H1 (cell line): ENCODE data around the gene NPAT. TPM values are rescaled to one million over a fixed set of nuclear protein-coding genes. Genes with fewer than 3 reads are reported as not detected.
"Not testable (repeated sequence)": the region's sequence is repeated elsewhere in the genome, so short reads cannot be mapped to it uniquely, and the experiment has no call there.

Experiments
- CTCF ChIA-PET: fragments of 300-600 bp; sonication (Branson Sonifier 250); formaldehyde crosslinking; loops from one replicate; lab custom pipeline; 2021; ENCODE audit not compliant: partially characterized antibody; lab: Charles Lee
- POLR2A ChIA-PET: fragments of 300-600 bp; sonication (Branson Sonifier 250); formaldehyde crosslinking; loops from one replicate; lab custom pipeline; 2021; ENCODE audit warnings: inconsistent platforms; ENCODE audit not compliant: partially characterized antibody; lab: Charles Lee
- DNase-seq, 2 experiments: peaks; one replicate each; pipeline versions ENCODE4 v3.0.0 to v3.0.0-alpha.2; 2010 to 2022; ENCODE audit warnings: low spot score in 2 of 2, low read depth in 1 of 2, mixed read lengths in 1 of 2
- FAIRE-seq: peaks from 2 replicates; lab custom pipeline; 2011; peaks lifted over from hg19 to GRCh38; lab: Jason Lieb, UNC
- H2AFZ ChIP-seq: 2 replicates; pipeline ENCODE4 v1.8.1; 2012; ENCODE audit warnings: low read length, inconsistent platforms
- H2AK5ac ChIP-seq: 2 replicates; pipeline ENCODE4 v1.6.1; 2013; ENCODE audit warnings: low read depth, low read length
- H2BK120ac ChIP-seq: replicated peaks from 2 replicates; pipeline ENCODE3; 2013; ENCODE audit warnings: low read depth, low read length, inconsistent platforms
- H2BK12ac ChIP-seq: 2 replicates; pipeline ENCODE4 v1.6.1; 2013; ENCODE audit warnings: low read depth, low read length
- H2BK15ac ChIP-seq: 2 replicates; pipeline ENCODE4 v1.6.1; 2013; ENCODE audit warnings: low read length
- H2BK20ac ChIP-seq: 2 replicates; pipeline ENCODE4 v1.6.1; 2013; ENCODE audit warnings: low read length
- H2BK5ac ChIP-seq: 2 replicates; pipeline ENCODE4 v1.6.1; 2013; ENCODE audit warnings: low read depth, low read length
- H3K14ac ChIP-seq: 2 replicates; pipeline ENCODE4 v1.6.1; 2013; ENCODE audit warnings: inconsistent platforms; ENCODE audit not compliant: insufficient read length
- H3K18ac ChIP-seq: 2 replicates; pipeline ENCODE4 v1.6.1; 2013; ENCODE audit warnings: low read length; ENCODE audit errors: extremely low read depth
- H3K23ac ChIP-seq: 2 replicates; pipeline ENCODE4 v1.6.1; 2013; ENCODE audit warnings: inconsistent platforms; ENCODE audit not compliant: insufficient read length
- H3K23me2 ChIP-seq: 2 replicates; pipeline ENCODE4 v1.6.1; 2013; ENCODE audit warnings: low read depth, low read length
- H3K27ac ChIP-seq: 2 replicates; pipeline ENCODE4 v1.6.1; 2011; ENCODE audit warnings: low read depth, low read length, inconsistent platforms
- H3K27me3 ChIP-seq, 4 experiments: replicated peaks in 1 of 4; 1 replicate in 1 of 4; 2 replicates in 3 of 4; pipeline versions ENCODE4 v1.6.1 to v1.8.1; 2011 to 2013; ENCODE audit warnings: low read length in 3 of 4, mild to moderate bottlenecking in 3 of 4, inconsistent platforms in 2 of 4, mixed read lengths in 2 of 4, moderate library complexity in 1 of 4; ENCODE audit not compliant: control insufficient read depth in 3 of 4, insufficient read depth in 3 of 4; ENCODE audit errors: extremely low read depth in 1 of 4
- H3K36me3 ChIP-seq, 4 experiments: 2 replicates each; pipeline versions ENCODE4 v1.6.1 to v1.8.1; 2011 to 2013; ENCODE audit warnings: mild to moderate bottlenecking in 4 of 4, low read length in 3 of 4, moderate library complexity in 2 of 4, control low read depth in 1 of 4, inconsistent platforms in 1 of 4; ENCODE audit not compliant: insufficient read depth in 4 of 4, control insufficient read depth in 2 of 4
- H3K4ac ChIP-seq: replicated peaks from 2 replicates; pipeline ENCODE3; 2013; ENCODE audit warnings: low read length, low read depth, mixed read lengths, inconsistent platforms; ENCODE audit not compliant: insufficient read length
- H3K4me1 ChIP-seq, 4 experiments: replicated peaks in 1 of 4; 1 replicate in 1 of 4; 2 replicates in 3 of 4; pipeline versions ENCODE4 v1.6.1 to v1.8.1; 2011 to 2013; ENCODE audit warnings: low read length in 3 of 4, inconsistent platforms in 2 of 4, mixed read lengths in 1 of 4; ENCODE audit not compliant: insufficient read depth in 4 of 4, control insufficient read depth in 3 of 4
- H3K4me2 ChIP-seq, 2 experiments: 2 replicates each; pipeline versions ENCODE4 v1.6.1 to v1.8.1; 2011 to 2013; ENCODE audit warnings: low read depth in 2 of 2, low read length in 2 of 2, control low read depth in 1 of 2, inconsistent platforms in 1 of 2, mild to moderate bottlenecking in 1 of 2; ENCODE audit not compliant: insufficient read depth in 1 of 2
- H3K4me3 ChIP-seq, 4 experiments: fragments of 200-600, 300-600 bp in 1 of 4; sonication (generic), shearing (Covaris generic), sonication (Bioruptor Twin) in 1 of 4; 2 replicates each; pipeline versions ENCODE4 v1.5.1 to v1.8.1; 2011 to 2016; ENCODE audit warnings: low read length in 4 of 4, low read depth in 3 of 4, control low read depth in 2 of 4, inconsistent platforms in 2 of 4, mild to moderate bottlenecking in 2 of 4, mixed read lengths in 1 of 4, moderate library complexity in 1 of 4; ENCODE audit not compliant: insufficient read depth in 2 of 4; ENCODE audit errors: extremely low read depth in 1 of 4
- H3K56ac ChIP-seq: replicated peaks from 2 replicates; pipeline ENCODE3; 2013; ENCODE audit warnings: low read depth, mild to moderate bottlenecking, mixed read lengths, low read length, inconsistent platforms; ENCODE audit not compliant: insufficient read length
- H3K79me1 ChIP-seq: 2 replicates; pipeline ENCODE4 v1.6.1; 2013; ENCODE audit warnings: low read depth, low read length, control low read depth
- H3K79me2 ChIP-seq, 2 experiments: 2 replicates each; pipeline versions ENCODE4 v1.6.1 to v1.8.1; 2012 to 2013; ENCODE audit warnings: low read length in 2 of 2, mild to moderate bottlenecking in 2 of 2, inconsistent platforms in 1 of 2; ENCODE audit not compliant: insufficient read depth in 2 of 2, control insufficient read depth in 1 of 2
- H3K9ac ChIP-seq, 4 experiments: replicated peaks in 1 of 4; 1 replicate in 1 of 4; 2 replicates in 3 of 4; pipeline versions ENCODE4 v1.6.1 to v1.8.1; 2011 to 2013; ENCODE audit warnings: low read depth in 3 of 4, low read length in 3 of 4, control low read depth in 2 of 4, mild to moderate bottlenecking in 2 of 4, moderate library complexity in 2 of 4, inconsistent platforms in 1 of 4; ENCODE audit errors: extremely low read depth in 1 of 4
- H3K9me3 ChIP-seq, 2 experiments: 2 replicates each; pipeline versions ENCODE4 v1.6.1 to v1.8.1; 2012 to 2013; ENCODE audit warnings: mild to moderate bottlenecking in 2 of 2, moderate library complexity in 2 of 2, control low read depth in 1 of 2, inconsistent platforms in 1 of 2, low read depth in 1 of 2, low read length in 1 of 2, mixed read lengths in 1 of 2; ENCODE audit not compliant: insufficient read depth in 2 of 2
- H4K20me1 ChIP-seq, 2 experiments: replicated peaks in 1 of 2; 2 replicates each; pipeline versions ENCODE3 to v1.8.1; 2011 to 2013; ENCODE audit warnings: inconsistent platforms in 2 of 2, low read length in 2 of 2, mild to moderate bottlenecking in 1 of 2; ENCODE audit not compliant: insufficient read depth in 2 of 2, control insufficient read depth in 1 of 2
- H4K5ac ChIP-seq: 2 replicates; pipeline ENCODE4 v1.6.1; 2013; ENCODE audit warnings: low read length, low read depth, mixed read lengths, inconsistent platforms; ENCODE audit not compliant: insufficient read length
- H4K8ac ChIP-seq: 2 replicates; pipeline ENCODE4 v1.8.0; 2013; ENCODE audit warnings: mild to moderate bottlenecking, moderate library complexity, low read length, inconsistent platforms; ENCODE audit not compliant: insufficient read depth; ENCODE audit errors: extremely low read depth
- H4K91ac ChIP-seq: replicated peaks from 2 replicates; pipeline ENCODE3; 2013; ENCODE audit warnings: low read length, mixed read lengths, inconsistent platforms; ENCODE audit not compliant: insufficient read length
- ASH2L ChIP-seq: fragments of 200-600, 300-600 bp; sonication (generic); IDR thresholded peaks from one replicate; pipeline ENCODE4 v1.7.1; 2017; ENCODE audit warnings: low read length
- EP300 ChIP-seq, 2 experiments: IDR thresholded peaks; 1 replicate in 1 of 2; 2 replicates in 1 of 2; pipeline ENCODE4 v1.6.1; 2011 to 2012; ENCODE audit warnings: low read depth in 2 of 2, low read length in 2 of 2, mild to moderate bottlenecking in 2 of 2, borderline replicate concordance in 1 of 2, inconsistent platforms in 1 of 2, moderate library complexity in 1 of 2
- TAF7 ChIP-seq: optimal IDR thresholded peaks from 2 replicates; pipeline ENCODE3; 2011; ENCODE audit warnings: low read depth, mild to moderate bottlenecking, inconsistent platforms, low read length, moderate library complexity, borderline replicate concordance
- WGBS, 2 experiments: shearing (Covaris generic) in 1 of 2; methylation state at CpG; one replicate each; pipeline versions ENCODE4 v1.1.6 to v1.1.7; 2013 to 2015; ENCODE audit warnings: low lambda C conversion rate in 2 of 2, mixed read lengths in 2 of 2, inconsistent platforms in 1 of 2, low coverage in 1 of 2, missing lambda C conversion rate in 1 of 2; ENCODE audit not compliant: insufficient replicate concordance in 2 of 2, insufficient coverage in 1 of 2, insufficient read length in 1 of 2; ENCODE audit errors: extremely low coverage in 1 of 2, missing lambda C conversion rate in 1 of 2; 5-methylcytosine and 5-hydroxymethylcytosine counted together
- polyA plus RNA-seq, 7 experiments: library from polyadenylated mRNA; depleted of rRNA in 3 of 7; stranded (reverse) in 5 of 7; unstranded in 2 of 7; fragments of >200 nt in 5 of 7; fragments of 200-250 nt in 2 of 7; gene quantifications; 1 replicate in 5 of 7; 2 replicates in 1 of 7; 4 replicates in 1 of 7; pipeline versions ENCODE4 v1.2.1 to v1.2.3, GENCODE V29; 2011 to 2013; ENCODE audit warnings: missing spikeins in 2 of 7, mixed read lengths in 2 of 7
- total RNA-seq: library from RNA; stranded (reverse); fragmentation: NEBNext Ultra II Directional; extraction: Animal tissue kit (Norgen Biotek cat#: 25700); gene quantifications from 2 replicates; pipeline ENCODE4 v1.2.1, GENCODE V29; 2021

NPAT gene
- total and polyA plus RNA-seq, 2 of the 8 experiments (the other 6 are each of a cell fraction or from before 2014, with no cell fraction given), result 4.6 to 23.4 TPM

DNA sequence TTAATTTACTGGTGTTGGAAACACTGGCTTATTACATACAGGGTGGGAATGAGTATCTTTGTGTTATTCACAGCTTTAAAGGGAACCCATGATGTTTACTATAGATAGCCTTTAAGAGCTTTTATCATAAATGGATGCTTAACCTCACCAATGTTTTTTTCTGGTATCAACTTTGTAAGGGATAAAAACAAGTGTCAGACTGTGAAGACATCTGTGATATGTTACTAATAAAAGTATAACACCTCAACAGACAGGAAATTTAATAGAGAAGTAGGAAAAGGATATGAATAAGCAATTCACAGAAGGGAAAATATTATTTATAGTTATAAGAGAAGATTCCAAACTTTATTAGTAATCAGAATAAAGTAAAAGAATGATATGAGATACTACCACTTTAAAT, 54.8 kb downstream of the NPAT start:
- Histone ChIP-seq H3K27ac (no peak overlapping the region), H3K23ac (no peak overlapping the region), H4K20me1 (peaks cover 1 to 4% of the 10 kb centered on the region in 2 experiments), H3K14ac (no peak overlapping the region), H3K4me1 (no peaks in the 10 kb centered on the region), H3K9ac (no peak overlapping the region), H3K4me2 (no peak overlapping the region), H2BK120ac (no peak overlapping the region), H3K18ac (no peak overlapping the region), H3K27me3 (peaks cover 0 to 1% (median 0%) of the 10 kb centered on the region in 4 experiments; a peak in 1 of 7 replicates), H4K5ac (no peak overlapping the region), H3K36me3 (peaks cover 11 to 63% (median 47%) of the 10 kb centered on the region in 4 experiments), H2BK5ac (no peak overlapping the region), H3K79me2 (no peaks in the 10 kb centered on the region), H2BK15ac (no peak overlapping the region), H3K4ac (no peak overlapping the region), H2BK12ac (no peak overlapping the region), H3K56ac (no peak overlapping the region), H4K8ac (no peak overlapping the region), H3K79me1 (no peaks in the 10 kb centered on the region), H2AFZ (no peak overlapping the region), H2AK5ac (no peak overlapping the region), H3K9me3 (no peaks in the 10 kb centered on the region), H3K23me2 (no peaks in the 10 kb centered on the region), H4K91ac (no peak overlapping the region), H2BK20ac (no peak overlapping the region), H3K4me3 (no peak overlapping the region)
- ChIA-PET POLR2A (no interaction called here), CTCF (no interaction called here)
- DNase-seq, result no peak
- TF ChIP-seq ASH2L (no peak), EP300 (IDR thresholded peaks at IDR 0.05; ENCODE audit: borderline replicate concordance in 1 of 2, low read depth in 2 of 2, low read length in 2 of 2) (no peak), TAF7 (no peak)
- no peak for FAIRE-seq

DNA sequence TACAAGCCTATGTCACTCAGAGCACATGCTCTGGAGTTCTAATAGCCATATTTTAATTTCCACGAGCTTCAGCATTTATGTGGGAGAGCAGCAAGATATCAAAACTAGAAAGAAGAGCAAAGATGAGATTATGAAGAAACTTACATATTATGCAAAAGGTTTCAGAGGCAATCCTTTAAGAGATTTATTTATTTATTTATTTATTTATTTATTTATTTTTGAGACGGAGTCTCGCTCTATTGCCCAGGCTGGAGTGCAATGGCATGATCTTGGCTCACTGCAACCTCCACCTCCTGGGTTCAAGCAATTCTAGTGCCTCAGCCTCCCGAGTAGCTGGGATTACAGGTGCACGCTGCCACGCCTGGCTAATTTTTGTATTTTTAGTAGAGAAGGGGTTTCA, 59.6 kb downstream of the NPAT start:
- H4K91ac ChIP-seq, H3K23ac ChIP-seq, H3K4me1 ChIP-seq, H2BK20ac ChIP-seq, H3K4me3 ChIP-seq, H3K27ac ChIP-seq, CTCF ChIA-PET, H3K18ac ChIP-seq, FAIRE-seq, H4K5ac ChIP-seq, H2BK120ac ChIP-seq, H3K14ac ChIP-seq, H3K79me2 ChIP-seq, H3K4me2 ChIP-seq, H3K23me2 ChIP-seq, H2AFZ ChIP-seq, H2BK12ac ChIP-seq, H2BK5ac ChIP-seq, H4K8ac ChIP-seq, H2BK15ac ChIP-seq, H3K9ac ChIP-seq, H4K20me1 ChIP-seq, DNase-seq, H3K79me1 ChIP-seq, H3K56ac ChIP-seq, H3K9me3 ChIP-seq, H2AK5ac ChIP-seq, H3K4ac ChIP-seq, POLR2A ChIA-PET, H3K27me3 ChIP-seq: not testable (repeated sequence)
- H3K36me3 ChIP-seq, result peaks cover 14 to 72% (median 47%) of the 10 kb centered on the region in 4 experiments
- WGBS, 2 experiments, result 70% methylated on average over 6 of the region's 6 CpGs; no CpG with 5 or more reads in 1 of the 2 experiments
